Ishikawa (cell line): ENCODE measurements around the gene MADD.

Source experiments
- CEBPB ChIP-seq: IDR thresholded peaks from 2 replicates; pipeline ENCODE4 v1.6.1; 2012
- CREB1 ChIP-seq: IDR thresholded peaks from 2 replicates; pipeline ENCODE4 v1.6.1; 2012; ENCODE audit warnings: low read depth
- EGR1 ChIP-seq: IDR thresholded peaks from 2 replicates; pipeline ENCODE4 v1.6.1; 2012
- EP300 ChIP-seq: IDR thresholded peaks from 2 replicates; pipeline ENCODE4 v1.6.1; 2012; ENCODE audit warnings: borderline replicate concordance
- FOXM1 ChIP-seq: IDR thresholded peaks from 2 replicates; pipeline ENCODE4 v1.6.1; 2012; ENCODE audit warnings: low read depth, borderline replicate concordance
- NFIC ChIP-seq: IDR thresholded peaks from 2 replicates; pipeline ENCODE4 v1.6.1; 2012
- RAD21 ChIP-seq: IDR thresholded peaks from 2 replicates; pipeline ENCODE4 v1.6.1; 2012; ENCODE audit warnings: low read depth
- TAF1 ChIP-seq: IDR thresholded peaks from 2 replicates; pipeline ENCODE4 v1.6.1; 2012; ENCODE audit warnings: low read depth, mild to moderate bottlenecking
- TCF12 ChIP-seq: IDR thresholded peaks from 2 replicates; pipeline ENCODE4 v1.6.1; 2012; ENCODE audit warnings: low read depth
- TEAD4 ChIP-seq: IDR thresholded peaks from 2 replicates; pipeline ENCODE4 v1.6.1; 2012
- YY1 ChIP-seq: IDR thresholded peaks from 2 replicates; pipeline ENCODE4 v1.6.1; 2012; ENCODE audit warnings: low read depth
- TF ChIP-seq, protein P1 (sequence below): IDR thresholded peaks from 2 replicates; pipeline ENCODE4 v1.6.1; 2012; ENCODE audit warnings: low read depth, mild to moderate bottlenecking
- TF ChIP-seq, protein P2 (sequence below): IDR thresholded peaks from 2 replicates; pipeline ENCODE4 v1.6.1; 2012

The MADD gene

DNA sequence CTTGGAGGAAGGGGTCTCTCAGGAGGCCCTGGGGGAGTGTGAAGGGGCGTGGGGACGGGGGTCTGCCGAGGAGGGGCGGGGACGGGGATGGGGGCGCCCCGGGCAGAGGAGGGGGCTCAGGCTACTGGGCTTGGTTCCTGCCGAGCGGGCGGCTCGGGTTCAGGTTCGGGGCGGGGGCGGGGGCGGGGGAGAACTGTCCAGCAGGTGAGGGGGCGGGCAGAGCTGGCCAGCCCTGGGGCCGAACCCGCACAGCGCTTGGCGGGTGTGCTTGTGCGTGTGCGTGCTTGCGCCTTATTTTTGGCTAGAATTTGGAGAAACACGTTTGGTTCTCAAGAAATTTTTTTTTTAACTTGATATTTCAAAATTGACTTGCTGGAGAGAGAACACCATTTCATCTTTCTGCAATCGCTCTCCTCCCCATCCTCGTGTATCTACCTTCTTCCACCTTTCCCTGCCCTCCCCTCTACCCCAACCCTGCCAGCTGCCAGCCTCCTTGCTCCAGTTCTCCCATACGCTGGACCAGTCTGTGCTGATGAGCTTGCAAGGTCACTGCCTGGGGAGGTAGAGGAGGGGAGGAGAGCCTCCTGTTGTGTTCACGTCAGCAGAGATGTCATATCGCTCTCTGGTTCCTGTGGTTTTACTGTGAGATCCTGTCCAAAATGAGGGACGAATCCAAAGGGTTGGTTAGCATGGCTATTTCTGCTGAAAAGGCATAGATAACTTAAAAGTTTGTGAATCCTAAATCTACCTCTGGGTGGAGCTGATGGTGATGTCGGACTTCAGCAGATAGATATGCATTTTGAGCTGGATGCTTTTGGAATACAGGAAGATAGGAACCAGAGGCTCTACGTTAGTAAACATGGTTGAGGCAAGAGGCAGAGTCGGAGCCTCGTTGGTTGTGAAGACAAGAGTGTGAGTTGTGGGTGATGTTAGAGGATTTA, 668 bp downstream of the MADD start:
- TF ChIP-seq EGR1 (peak; percentile 57), CEBPB (no peak), CREB1 (no peak), TCF12 (no peak)
- TF ChIP-seq, protein P1, sequence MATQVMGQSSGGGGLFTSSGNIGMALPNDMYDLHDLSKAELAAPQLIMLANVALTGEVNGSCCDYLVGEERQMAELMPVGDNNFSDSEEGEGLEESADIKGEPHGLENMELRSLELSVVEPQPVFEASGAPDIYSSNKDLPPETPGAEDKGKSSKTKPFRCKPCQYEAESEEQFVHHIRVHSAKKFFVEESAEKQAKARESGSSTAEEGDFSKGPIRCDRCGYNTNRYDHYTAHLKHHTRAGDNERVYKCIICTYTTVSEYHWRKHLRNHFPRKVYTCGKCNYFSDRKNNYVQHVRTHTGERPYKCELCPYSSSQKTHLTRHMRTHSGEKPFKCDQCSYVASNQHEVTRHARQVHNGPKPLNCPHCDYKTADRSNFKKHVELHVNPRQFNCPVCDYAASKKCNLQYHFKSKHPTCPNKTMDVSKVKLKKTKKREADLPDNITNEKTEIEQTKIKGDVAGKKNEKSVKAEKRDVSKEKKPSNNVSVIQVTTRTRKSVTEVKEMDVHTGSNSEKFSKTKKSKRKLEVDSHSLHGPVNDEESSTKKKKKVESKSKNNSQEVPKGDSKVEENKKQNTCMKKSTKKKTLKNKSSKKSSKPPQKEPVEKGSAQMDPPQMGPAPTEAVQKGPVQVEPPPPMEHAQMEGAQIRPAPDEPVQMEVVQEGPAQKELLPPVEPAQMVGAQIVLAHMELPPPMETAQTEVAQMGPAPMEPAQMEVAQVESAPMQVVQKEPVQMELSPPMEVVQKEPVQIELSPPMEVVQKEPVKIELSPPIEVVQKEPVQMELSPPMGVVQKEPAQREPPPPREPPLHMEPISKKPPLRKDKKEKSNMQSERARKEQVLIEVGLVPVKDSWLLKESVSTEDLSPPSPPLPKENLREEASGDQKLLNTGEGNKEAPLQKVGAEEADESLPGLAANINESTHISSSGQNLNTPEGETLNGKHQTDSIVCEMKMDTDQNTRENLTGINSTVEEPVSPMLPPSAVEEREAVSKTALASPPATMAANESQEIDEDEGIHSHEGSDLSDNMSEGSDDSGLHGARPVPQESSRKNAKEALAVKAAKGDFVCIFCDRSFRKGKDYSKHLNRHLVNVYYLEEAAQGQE, result peak; percentile 60

DNA sequence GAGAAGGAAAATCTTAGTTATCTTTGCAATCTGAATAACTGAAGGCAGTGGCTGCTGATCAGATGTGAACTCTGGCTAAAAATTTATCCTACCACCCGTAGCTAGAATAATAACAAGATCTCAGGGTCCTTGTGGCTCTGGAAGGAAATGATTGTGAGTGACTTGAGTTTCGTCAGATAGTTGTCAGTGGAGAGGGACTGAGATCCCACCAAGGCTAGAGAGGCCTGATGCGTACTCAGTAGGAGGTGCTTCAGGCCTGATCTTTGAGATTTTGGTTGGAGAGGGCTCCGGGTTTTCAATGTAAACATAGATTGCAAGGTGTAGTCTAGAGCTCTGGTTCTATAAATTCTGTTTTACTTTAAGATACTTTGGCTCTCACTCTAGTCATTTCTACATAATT, 1.4 kb downstream of the MADD start:
- TF ChIP-seq CREB1 (no peak), NFIC (no peak), FOXM1 (no peak), CEBPB (no peak), RAD21 (no peak), TAF1 (no peak), TCF12 (no peak), EGR1 (no peak), YY1 (no peak), EP300 (no peak)
- TF ChIP-seq, protein P2, sequence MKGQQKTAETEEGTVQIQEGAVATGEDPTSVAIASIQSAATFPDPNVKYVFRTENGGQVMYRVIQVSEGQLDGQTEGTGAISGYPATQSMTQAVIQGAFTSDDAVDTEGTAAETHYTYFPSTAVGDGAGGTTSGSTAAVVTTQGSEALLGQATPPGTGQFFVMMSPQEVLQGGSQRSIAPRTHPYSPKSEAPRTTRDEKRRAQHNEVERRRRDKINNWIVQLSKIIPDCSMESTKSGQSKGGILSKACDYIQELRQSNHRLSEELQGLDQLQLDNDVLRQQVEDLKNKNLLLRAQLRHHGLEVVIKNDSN, result no peak
- TF ChIP-seq, protein P1, result no peak

DNA sequence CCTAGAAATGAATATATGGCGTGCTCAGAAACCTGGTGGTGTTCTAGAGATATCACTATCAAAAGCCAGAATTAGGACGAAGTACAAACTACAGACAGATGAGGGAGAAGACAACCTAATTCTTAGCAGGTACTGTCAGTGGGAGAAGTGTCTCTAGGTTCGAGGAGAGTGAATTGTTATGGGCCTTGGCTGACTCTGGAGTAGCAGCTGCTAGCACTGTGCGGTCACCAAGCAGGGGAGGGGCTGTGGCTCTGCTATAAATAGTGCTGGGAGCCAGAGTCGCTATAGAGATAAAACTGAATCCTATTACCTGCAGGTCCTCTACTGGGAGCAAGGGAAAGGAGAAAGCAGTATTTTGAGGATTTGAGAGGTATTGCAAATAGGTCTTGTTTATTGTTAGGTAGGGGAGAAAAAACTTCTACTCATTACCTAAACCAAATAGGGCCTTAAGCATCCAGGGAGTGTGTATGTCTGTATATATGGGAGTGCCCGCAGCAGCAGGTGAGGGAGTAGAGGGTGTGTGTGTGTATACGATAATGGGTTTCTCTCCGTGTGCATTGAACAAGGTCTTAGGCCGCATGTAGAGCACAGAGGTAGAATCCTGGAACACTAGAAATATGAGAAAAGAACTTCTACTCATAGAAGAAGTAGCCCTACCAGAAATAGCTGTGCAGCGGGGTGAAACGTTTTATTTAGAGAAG, 2.2 kb downstream of the MADD start:
- TF ChIP-seq, protein P1, result no peak
- TF ChIP-seq TCF12, result no peak
- no peak for TF ChIP-seq TEAD4
- no peak for TF ChIP-seq TAF1

DNA sequence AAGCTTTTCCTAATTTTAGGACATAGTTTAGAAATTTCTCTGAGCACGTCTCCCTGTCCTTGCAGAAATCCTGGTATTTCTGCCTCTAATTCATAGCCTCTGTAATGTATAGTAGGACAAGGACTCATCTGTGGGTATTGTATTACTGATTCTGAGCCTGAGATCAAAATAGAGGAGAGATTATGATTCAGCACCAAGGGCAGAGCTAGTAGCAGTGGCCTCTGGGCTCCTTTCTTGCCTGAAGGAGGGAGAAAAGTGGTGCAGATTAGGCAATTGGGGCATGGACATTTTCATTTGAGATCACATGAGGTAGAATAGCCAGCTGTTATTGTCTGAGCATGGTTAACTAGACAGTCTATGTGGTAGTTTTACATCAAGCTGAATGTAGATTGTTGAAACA, 2.8 kb downstream of the MADD start:
- TF ChIP-seq TCF12, result no peak
- TF ChIP-seq, protein P1, result peak; percentile 85
